CD4-positive, alpha-beta memory T cell (primary cell): Measurements from ENCODE around the gene CHRNE. TPM values are rescaled to one million over a fixed set of nuclear protein-coding genes. Genes with fewer than 3 reads are reported as not detected.

Source experiments
- CTCF ChIA-PET: fragments of 350-600 bp; sonication (Branson Sonifier 250); formaldehyde crosslinking; loops from one replicate; lab custom pipeline; 2021; ENCODE audit warnings: inconsistent platforms; ENCODE audit not compliant: partially characterized antibody; lab: Charles Lee
- POLR2A ChIA-PET: fragments of 350-600 bp; sonication (Branson Sonifier 250); formaldehyde crosslinking; loops from one replicate; lab custom pipeline; 2021; ENCODE audit not compliant: partially characterized antibody; lab: Charles Lee
- DNase-seq, 5 donors: peaks; one replicate each; pipeline versions ENCODE4 v3.0.0 to v3.0.0-alpha.2; 2020 to 2022; ENCODE audit warnings: mixed read lengths in 1 of 5
- H3K27ac ChIP-seq: one replicate; pipeline ENCODE4 v1.7.0; 2013; ENCODE audit warnings: low read depth, low read length
- H3K27me3 ChIP-seq: 2 replicates; pipeline ENCODE4 v1.7.0; 2013; ENCODE audit warnings: mild to moderate bottlenecking, low read length, moderate library complexity; ENCODE audit not compliant: insufficient read depth
- H3K36me3 ChIP-seq: 2 replicates; pipeline ENCODE4 v1.7.0; 2013; ENCODE audit warnings: mild to moderate bottlenecking, low read length, moderate library complexity; ENCODE audit not compliant: insufficient read depth
- H3K4me1 ChIP-seq: 2 replicates; pipeline ENCODE4 v1.7.0; 2013; ENCODE audit warnings: mild to moderate bottlenecking, low read length, moderate library complexity; ENCODE audit not compliant: insufficient read depth
- H3K4me3 ChIP-seq, 2 donors: one replicate each; pipeline ENCODE4 v1.7.0; 2013; ENCODE audit warnings: low read length in 2 of 2, mild to moderate bottlenecking in 1 of 2
- H3K9me3 ChIP-seq, 2 donors: one replicate each; pipeline ENCODE4 v1.7.0; 2013; ENCODE audit warnings: low read length in 2 of 2, control low read depth in 1 of 2; ENCODE audit not compliant: control insufficient read depth in 1 of 2
- H3K27ac Mint-ChIP-seq, 7 donors: one replicate each; pipeline ENCODE4 v1.8.0; 2020 to 2021; ENCODE audit warnings: mixed read lengths in 7 of 7, mild to moderate bottlenecking in 6 of 7, inconsistent platforms in 3 of 7, moderate library complexity in 3 of 7
- H3K27me3 Mint-ChIP-seq, 2 donors: one replicate each; pipeline ENCODE4 v1.8.0; 2020 to 2021; ENCODE audit warnings: mixed read lengths in 2 of 2
- H3K36me3 Mint-ChIP-seq, 2 donors: one replicate each; pipeline ENCODE4 v1.8.0; 2020 to 2021; ENCODE audit warnings: mixed read lengths in 2 of 2, inconsistent platforms in 1 of 2, mild to moderate bottlenecking in 1 of 2
- H3K4me1 Mint-ChIP-seq, 4 donors: one replicate each; pipeline ENCODE4 v1.8.0; 2020 to 2021; ENCODE audit warnings: mixed read lengths in 4 of 4, mild to moderate bottlenecking in 1 of 4
- H3K4me3 Mint-ChIP-seq, 8 donors: one replicate each; pipeline ENCODE4 v1.8.0; 2020 to 2021; ENCODE audit warnings: mixed read lengths in 8 of 8, mild to moderate bottlenecking in 7 of 8, moderate library complexity in 6 of 8, inconsistent platforms in 3 of 8
- H3K9me3 Mint-ChIP-seq, 8 donors: one replicate each; pipeline ENCODE4 v1.8.0; 2020 to 2021; ENCODE audit warnings: mixed read lengths in 8 of 8, mild to moderate bottlenecking in 5 of 8, inconsistent platforms in 3 of 8, moderate library complexity in 1 of 8
- intact Hi-C: fragments of 100-400 bp; cut with micrococcal nuclease; formaldehyde crosslinking; loops from one replicate; pipeline ENCODE4 v1.15.1; 2023
- polyA plus RNA-seq, 2 donors: library from polyadenylated mRNA; unstranded; fragments of 300-500 nt; fragmentation: Illumina TruSeq; gene quantifications; one replicate each; pipeline ENCODE4 v1.2.3, GENCODE V29; 2021
- total RNA-seq, 2 experiments: library from RNA; stranded (reverse); gene quantifications; one replicate each; pipeline ENCODE4 v1.2.3, GENCODE V29; 2021

Gene CHRNE
- total and polyA plus RNA-seq, 4 experiments from 2014 or later = 0.08 to 1.3 (median 0.42) TPM

GRCh38 chr17:4893721-4894560 lies 9.0 kb downstream of the CHRNE start:
- H3K27me3 ChIP-seq = no peaks in the 10 kb centered on the region
- H3K36me3 Mint-ChIP-seq = peaks cover 26 to 52% of the 10 kb centered on the region in 2 donors

GRCh38 chr17:4893272-4893671 lies 9.6 kb downstream of the CHRNE start:
- Mint-ChIP-seq H3K4me3 (no peak overlapping the region), H3K27me3 (no peaks in the 10 kb centered on the region), H3K4me1 (peaks cover 1 to 7% (median 3%) of the 10 kb centered on the region in 4 donors), H3K36me3 (peaks cover 26 to 53% of the 10 kb centered on the region in 2 donors), H3K9me3 (no peaks in the 10 kb centered on the region), H3K27ac (no peak overlapping the region)
- Histone ChIP-seq H3K27me3 (no peaks in the 10 kb centered on the region), H3K9me3 (no peaks in the 10 kb centered on the region), H3K4me1 (no peaks in the 10 kb centered on the region), H3K4me3 (no peak overlapping the region), H3K36me3 (peaks cover 57% of the 10 kb centered on the region), H3K27ac (no peak overlapping the region)
- DNase-seq = no peak
- intact Hi-C loops = no loop called here
- ChIA-PET POLR2A (no interaction called here), CTCF (interaction anchor here (7.3 kb wide), 1 partner anchor 185 kb away, joined by 50 read pairs; the partner anchor contains the start of gene ARRB2)

More at GRCh38 chr17:4893721-4894560, 9.0 kb downstream of the CHRNE start:
- Histone ChIP-seq H3K4me3 (no peak overlapping the region), H3K9me3 (no peaks in the 10 kb centered on the region), H3K36me3 (peaks cover 57% of the 10 kb centered on the region), H3K27ac (no peak overlapping the region), H3K4me1 (peaks cover 5% of the 10 kb centered on the region)
- H3K27ac Mint-ChIP-seq = peak overlapping the region in 1 of 7 donors; percentile 64
- H3K4me3 Mint-ChIP-seq = no peak overlapping the region
- CTCF ChIA-PET = no interaction called here
- H3K9me3 Mint-ChIP-seq = no peaks in the 10 kb centered on the region
- DNase-seq = no peak
- intact Hi-C loops = no loop called here
- no peaks in the 10 kb centered on the region for H3K27me3 Mint-ChIP-seq
- H3K4me1 Mint-ChIP-seq = peaks cover 1 to 10% (median 6%) of the 10 kb centered on the region in 4 donors
- POLR2A ChIA-PET = no interaction called here

- Histone ChIP-seq H3K4me3 (no peak overlapping the region), H3K36me3 (peaks cover 57% of the 10 kb centered on the region), H3K27me3 (no peaks in the 10 kb centered on the region), H3K4me1 (no peaks in the 10 kb centered on the region), H3K9me3 (no peaks in the 10 kb centered on the region), H3K27ac (no peak overlapping the region)
- Mint-ChIP-seq H3K27me3 (no peaks in the 10 kb centered on the region), H3K4me3 (no peak overlapping the region), H3K9me3 (no peaks in the 10 kb centered on the region), H3K36me3 (peaks cover 26 to 53% of the 10 kb centered on the region in 2 donors), H3K27ac (peak overlapping the region in 1 of 7 donors; percentile 73), H3K4me1 (peaks cover 0 to 6% (median 2%) of the 10 kb centered on the region in 4 donors)
- ChIA-PET POLR2A (interaction anchor here (1.1 to 1.7 kb wide), 2 partner anchors 86 to 189 kb away, joined by 3 to 4 read pairs; partner anchors contain the start of genes PELP1 and PLD2), CTCF (interaction anchor here (1.6 to 7.3 kb wide), 2 partner anchors 105 to 184 kb away, joined by 3 to 50 read pairs; partner anchors contain the start of gene ARRB2)
- DNase-seq = no peak
- intact Hi-C loops = no loop called here
These were observed 10.2 kb downstream of the CHRNE start for GRCh38 chr17:4892499-4893221.

- H3K4me1 Mint-ChIP-seq = peaks cover 0 to 6% (median 2%) of the 10 kb centered on the region in 4 donors
- Histone ChIP-seq H3K4me1 (no peaks in the 10 kb centered on the region), H3K27ac (no peak overlapping the region), H3K9me3 (no peaks in the 10 kb centered on the region), H3K27me3 (no peaks in the 10 kb centered on the region), H3K4me3 (no peak overlapping the region), H3K36me3 (peaks cover 65% of the 10 kb centered on the region)
- no peak overlapping the region for H3K27ac Mint-ChIP-seq
- CTCF ChIA-PET = interaction anchor here (1.3 to 7.3 kb wide), 5 partner anchors 11 to 188 kb away, joined by 3 to 50 read pairs (median 4); partner anchors contain the start of genes ARRB2, CHRNE and PELP1
- peaks cover 35 to 56% of the 10 kb centered on the region in 2 donors for H3K36me3 Mint-ChIP-seq
- POLR2A ChIA-PET = interaction anchor here (0.6 to 4.9 kb wide), 6 partner anchors 7 to 188 kb away, joined by 3 to 28 read pairs (median 8); partner anchors contain the start of genes ARRB2, C17orf107, CHRNE and PELP1
- no peaks in the 10 kb centered on the region for H3K27me3 Mint-ChIP-seq
- DNase-seq = no peak
- intact Hi-C loops = no loop called here
- no peak overlapping the region for H3K4me3 Mint-ChIP-seq
- H3K9me3 Mint-ChIP-seq = no peaks in the 10 kb centered on the region
These were observed 11.2 kb downstream of the CHRNE start for GRCh38 chr17:4891411-4892410.

GRCh38 chr17:4887581-4887980 lies 15.3 kb downstream of the CHRNE start:
- Histone ChIP-seq H3K27me3 (no peaks in the 10 kb centered on the region), H3K9me3 (no peaks in the 10 kb centered on the region), H3K36me3 (peaks cover 57% of the 10 kb centered on the region), H3K4me1 (no peaks in the 10 kb centered on the region), H3K4me3 (no peak overlapping the region), H3K27ac (no peak overlapping the region)
- intact Hi-C loops = loop anchor here (10.0 kb wide), 1 partner anchor 53 kb away; the partner anchor contains the start of gene MINK1
- H3K4me1 Mint-ChIP-seq = peaks cover 0 to 6% (median 2%) of the 10 kb centered on the region in 4 donors
- CTCF ChIA-PET = interaction anchor here (1.1 to 7.3 kb wide), 4 partner anchors 9 to 179 kb away, joined by 3 to 50 read pairs (median 14); partner anchors contain the start of genes ARRB2 and GLTPD2
- POLR2A ChIA-PET = interaction anchor here (0.8 to 4.9 kb wide), 4 partner anchors 11 to 178 kb away, joined by 3 to 28 read pairs (median 8); partner anchors contain the start of genes ARRB2 and C17orf107
- no peaks in the 10 kb centered on the region for H3K9me3 Mint-ChIP-seq
- H3K36me3 Mint-ChIP-seq = peaks cover 33 to 48% of the 10 kb centered on the region in 2 donors
- H3K27me3 Mint-ChIP-seq = no peaks in the 10 kb centered on the region
- H3K4me3 Mint-ChIP-seq = no peak overlapping the region
- H3K27ac Mint-ChIP-seq = no peak overlapping the region
- DNase-seq = no peak

- no peaks in the 10 kb centered on the region for H3K9me3 ChIP-seq
- Mint-ChIP-seq H3K36me3 (peaks cover 37 to 50% of the 10 kb centered on the region in 2 donors), H3K4me3 (no peak overlapping the region), H3K4me1 (peaks cover 0 to 6% (median 2%) of the 10 kb centered on the region in 4 donors), H3K27ac (peak overlapping the region in 2 of 7 donors; percentile 40 to 57), H3K27me3 (no peaks in the 10 kb centered on the region), H3K9me3 (no peaks in the 10 kb centered on the region)
- POLR2A ChIA-PET = interaction anchor here (0.8 kb wide), 1 partner anchor 175 kb away, joined by 3 read pairs; no protein-coding TSS in a partner anchor
- no peak overlapping the region for H3K27ac ChIP-seq
- H3K4me3 ChIP-seq = no peak overlapping the region
- CTCF ChIA-PET = interaction anchor here (7.3 kb wide), 1 partner anchor 179 kb away, joined by 50 read pairs; the partner anchor contains the start of gene ARRB2
- H3K36me3 ChIP-seq = peaks cover 52% of the 10 kb centered on the region
- no peaks in the 10 kb centered on the region for H3K4me1 ChIP-seq
- no peaks in the 10 kb centered on the region for H3K27me3 ChIP-seq
- intact Hi-C loops = loop anchor here (10.0 kb wide), 1 partner anchor 52 kb away; the partner anchor contains the start of gene MINK1
- no peak for DNase-seq
These were observed 16.1 kb downstream of the CHRNE start for GRCh38 chr17:4886830-4887229.
